NCI-H128 (cell line): ENCODE measurements around the gene INAVA.

ENCODE experiments used
- DNase-seq: peaks from one replicate; lab custom pipeline; 2025; ENCODE audit not compliant: unreplicated experiment; lab: John Stamatoyannopoulos, UW

The INAVA gene

DNA sequence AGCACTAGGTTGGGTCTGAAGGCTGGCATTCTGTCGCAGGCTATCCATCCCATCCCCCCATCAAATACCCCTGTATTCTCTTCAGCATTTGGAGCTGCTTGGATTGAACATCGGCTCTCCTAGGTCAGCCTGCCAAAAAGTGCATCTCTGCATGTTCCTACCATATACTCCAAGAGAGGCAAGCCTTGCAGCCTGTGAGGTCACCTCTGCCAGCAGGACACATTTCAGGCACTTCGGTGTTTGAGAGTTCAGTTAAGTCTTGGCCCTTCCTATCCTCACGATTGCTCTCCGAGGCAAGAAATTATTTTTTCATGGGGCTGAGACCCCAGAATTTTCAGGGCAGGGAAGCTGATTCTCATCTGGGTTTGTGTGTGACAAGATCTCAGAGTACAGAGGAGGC lies 19.3 kb upstream of the INAVA start:
- no peak for DNase-seq

GRCh38 chr1:200877010-200877409 lies 17.7 kb upstream of the INAVA start:
- DNase-seq = no peak

DNA sequence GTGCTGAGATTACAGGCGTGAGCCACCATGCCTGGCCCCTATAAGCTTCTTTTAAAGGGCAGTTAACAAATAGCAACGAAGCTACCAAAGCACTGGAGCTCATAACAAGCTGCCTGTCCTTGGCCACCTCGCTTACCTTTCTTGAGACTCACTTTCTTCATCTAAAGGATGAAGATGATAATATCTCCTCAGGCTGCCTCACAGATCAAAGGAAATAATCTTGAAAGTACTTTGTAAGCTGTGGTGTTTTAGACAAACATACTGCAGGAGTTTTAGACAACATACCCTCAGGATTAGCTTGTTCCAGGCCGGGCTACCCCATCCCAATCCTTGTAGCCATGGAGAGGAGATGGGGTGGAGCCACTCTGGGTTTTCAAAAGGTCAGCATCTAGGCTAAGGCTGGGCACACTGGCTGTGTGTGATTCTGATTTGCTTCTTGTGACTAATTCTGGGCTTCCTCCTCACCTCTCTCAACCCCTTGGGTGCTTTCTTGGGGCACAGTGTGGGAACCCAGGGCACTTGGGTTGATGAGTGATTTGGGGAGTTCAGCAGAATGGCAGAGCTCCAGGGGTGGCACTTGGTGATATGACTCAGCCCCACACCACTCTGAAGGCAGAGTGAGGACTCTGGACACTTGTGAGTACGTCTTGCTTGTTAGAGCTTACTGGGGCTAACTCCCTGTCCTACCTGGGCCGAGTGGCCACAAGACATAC lies 16.7 kb upstream of the INAVA start:
- DNase-seq = no peak

- DNase-seq = no peak
These were observed 14.5 kb upstream of the INAVA start for GRCh38 chr1:200880212-200880611.

GRCh38 chr1:200883118-200883517 lies 11.6 kb upstream of the INAVA start:
- no peak for DNase-seq

GRCh38 chr1:200885623-200886402 lies 8.9 kb upstream of the INAVA start:
- DNase-seq = no peak

DNA sequence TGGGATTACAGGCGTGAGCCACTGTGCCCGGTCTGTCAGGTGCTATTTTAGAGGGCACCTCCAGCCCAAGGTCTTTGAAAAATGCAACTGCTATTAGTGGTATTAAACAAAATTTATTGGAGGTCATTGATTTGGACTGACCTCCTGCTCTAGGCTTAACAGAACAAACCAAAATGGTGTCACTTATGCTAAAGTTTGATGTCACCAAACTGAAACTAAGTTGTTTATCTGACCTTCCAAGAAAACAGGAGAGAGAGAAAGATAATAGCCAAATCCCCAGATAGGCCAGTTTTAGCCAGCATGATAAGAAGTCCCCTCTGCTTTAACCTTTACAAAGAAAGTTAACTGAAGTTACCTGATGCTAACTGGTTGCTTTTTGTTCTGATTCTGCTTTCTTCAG lies 8.1 kb upstream of the INAVA start:
- DNase-seq = no peak

- DNase-seq = no peak
These were observed 7.7 kb upstream of the INAVA start for GRCh38 chr1:200887036-200887435.

DNA sequence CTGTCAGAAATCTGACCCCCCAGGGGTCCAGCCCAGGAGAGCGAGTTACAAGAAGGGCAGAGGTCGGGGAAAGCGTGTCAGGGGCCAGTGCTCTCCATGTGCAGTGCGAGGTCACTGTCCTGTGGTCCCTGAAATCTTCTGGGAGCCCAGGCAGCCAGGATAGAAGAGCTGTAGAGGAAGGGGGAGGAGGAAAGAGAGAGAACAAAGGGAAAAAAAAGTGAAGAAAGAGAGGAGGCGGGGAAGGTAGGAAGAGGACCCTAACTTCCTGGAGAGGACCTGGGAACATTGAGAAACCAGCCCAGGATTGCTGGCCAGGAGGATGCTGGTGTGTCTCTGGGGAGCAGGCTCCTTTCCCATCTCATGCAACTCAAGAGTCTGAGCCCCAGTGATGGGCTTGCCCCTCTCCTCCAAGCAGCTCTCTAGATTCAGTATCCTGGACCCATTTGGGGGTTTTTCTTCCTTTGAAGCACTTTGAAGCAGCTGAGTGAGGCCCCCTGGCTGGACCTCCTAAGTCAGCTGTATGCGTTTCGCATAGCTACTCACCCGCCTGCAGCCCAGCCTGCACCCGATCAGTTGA lies 6.8 kb upstream of the INAVA start:
- no peak for DNase-seq

DNA sequence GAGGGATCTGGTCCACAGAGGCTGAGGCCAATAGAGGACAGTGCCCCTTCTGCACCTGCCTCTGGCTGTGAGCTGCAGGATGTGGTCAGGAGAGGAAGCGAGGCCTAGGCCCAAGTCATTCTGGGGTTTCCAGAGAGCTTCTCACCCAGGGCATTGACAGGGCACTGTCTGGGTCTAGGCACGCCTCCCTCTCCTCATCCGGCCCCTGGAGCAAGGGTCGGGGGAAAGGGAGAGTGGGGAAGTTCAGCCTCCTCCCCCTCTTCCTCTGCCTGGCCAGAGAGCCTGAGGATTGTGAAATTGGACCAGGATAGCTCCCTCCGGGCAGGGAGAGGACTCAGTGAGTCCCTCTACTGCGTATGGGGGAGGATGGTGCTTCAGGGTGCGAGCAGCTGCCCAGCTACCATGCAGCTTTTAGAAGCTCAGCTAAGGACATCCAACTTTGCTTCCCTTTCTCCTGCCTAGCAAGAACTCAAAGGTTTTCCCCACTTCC lies 6.3 kb upstream of the INAVA start:
- no peak for DNase-seq

DNA sequence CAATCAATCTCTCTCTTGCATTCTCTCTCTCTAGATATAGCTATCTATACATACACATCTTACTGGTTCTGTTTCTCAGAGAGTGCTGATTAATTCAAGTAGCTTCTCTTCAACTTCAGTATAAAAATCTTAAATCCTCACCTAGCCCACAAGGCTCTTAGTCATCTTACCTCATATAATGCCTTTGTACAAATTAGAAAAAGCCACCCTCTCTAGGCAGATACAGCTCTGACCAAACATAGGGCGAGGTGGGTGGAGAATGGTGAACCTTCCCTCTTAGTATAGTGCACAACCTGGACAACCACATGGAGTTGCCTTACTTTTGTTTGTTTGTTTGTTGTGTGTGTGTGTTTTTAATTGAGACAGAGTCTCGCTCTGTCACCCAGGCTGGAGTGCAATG lies 5.1 kb upstream of the INAVA start:
- no peak for DNase-seq

GRCh38 chr1:200890027-200890426 lies 4.7 kb upstream of the INAVA start:
- no peak for DNase-seq

GRCh38 chr1:200890818-200891773 lies 3.6 kb upstream of the INAVA start:
- no peak for DNase-seq

DNA sequence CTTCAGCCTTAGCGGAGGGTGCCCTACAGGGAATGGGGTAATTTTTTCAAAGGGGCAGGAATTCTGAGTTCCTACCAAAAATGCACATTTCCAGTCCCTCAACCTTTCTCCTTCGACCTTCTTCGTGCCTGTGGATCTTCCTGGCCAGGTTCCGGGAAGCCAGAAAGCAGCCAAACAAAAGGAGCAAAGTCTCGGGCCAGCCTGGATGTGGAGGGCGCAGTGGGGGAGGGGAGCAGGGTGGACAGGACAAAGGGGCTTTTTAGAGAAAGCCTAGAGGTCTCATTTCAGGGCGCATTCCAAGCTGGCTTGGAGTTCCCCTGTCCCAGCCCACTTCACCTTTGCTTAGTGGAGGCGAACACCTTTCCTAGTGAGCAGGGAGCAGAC lies 2.9 kb upstream of the INAVA start:
- no peak for DNase-seq

DNA sequence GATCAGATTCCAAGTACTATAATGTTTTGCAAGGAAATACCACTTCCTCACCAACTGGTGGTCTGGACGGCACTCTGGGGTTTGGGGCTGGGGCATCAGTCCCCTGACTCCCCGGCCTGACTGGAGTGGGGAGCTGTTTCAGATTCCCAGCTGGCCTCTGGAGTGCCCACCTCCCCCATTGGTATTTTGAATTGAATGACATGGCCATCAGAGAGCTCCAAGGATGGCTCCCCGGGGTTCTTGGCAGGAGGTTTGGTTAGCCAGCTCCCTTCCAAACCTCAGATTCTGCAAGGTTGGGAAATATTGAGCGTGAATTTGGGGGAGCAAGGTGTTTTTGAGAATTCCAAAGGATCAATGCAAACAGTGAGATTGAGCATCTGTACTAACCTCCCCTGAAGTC lies 2.2 kb upstream of the INAVA start:
- no peak for DNase-seq

GRCh38 chr1:200892958-200893357 lies 1.7 kb upstream of the INAVA start:
- no peak for DNase-seq

DNA sequence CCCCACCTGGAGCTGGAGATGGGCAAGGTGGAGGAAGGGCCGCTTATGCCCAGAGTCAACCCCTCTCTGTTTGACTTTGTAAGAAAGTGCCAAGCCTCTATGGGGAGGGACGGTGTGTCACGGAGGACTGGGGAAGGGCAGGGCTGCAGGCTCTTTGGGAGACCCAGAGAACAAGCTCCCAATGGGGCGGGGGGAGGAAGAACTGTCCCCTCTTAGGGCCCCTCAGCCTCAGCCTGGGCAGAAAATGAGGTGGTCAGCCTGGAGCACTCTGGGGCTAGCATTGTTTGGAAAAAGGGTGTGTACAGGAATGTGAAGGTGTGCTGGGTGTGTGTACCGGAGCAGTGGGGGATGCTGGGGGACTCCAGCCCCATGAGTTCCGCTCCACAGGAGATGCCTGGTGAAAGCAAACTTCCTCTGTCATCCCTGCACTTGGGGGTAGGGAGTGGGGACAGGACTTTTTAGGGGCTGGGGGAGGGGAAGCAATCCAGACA lies 1.2 kb upstream of the INAVA start:
- DNase-seq = no peak

- no peak for DNase-seq
These were observed 716 bp downstream of the INAVA start for GRCh38 chr1:200895443-200895789.

DNA sequence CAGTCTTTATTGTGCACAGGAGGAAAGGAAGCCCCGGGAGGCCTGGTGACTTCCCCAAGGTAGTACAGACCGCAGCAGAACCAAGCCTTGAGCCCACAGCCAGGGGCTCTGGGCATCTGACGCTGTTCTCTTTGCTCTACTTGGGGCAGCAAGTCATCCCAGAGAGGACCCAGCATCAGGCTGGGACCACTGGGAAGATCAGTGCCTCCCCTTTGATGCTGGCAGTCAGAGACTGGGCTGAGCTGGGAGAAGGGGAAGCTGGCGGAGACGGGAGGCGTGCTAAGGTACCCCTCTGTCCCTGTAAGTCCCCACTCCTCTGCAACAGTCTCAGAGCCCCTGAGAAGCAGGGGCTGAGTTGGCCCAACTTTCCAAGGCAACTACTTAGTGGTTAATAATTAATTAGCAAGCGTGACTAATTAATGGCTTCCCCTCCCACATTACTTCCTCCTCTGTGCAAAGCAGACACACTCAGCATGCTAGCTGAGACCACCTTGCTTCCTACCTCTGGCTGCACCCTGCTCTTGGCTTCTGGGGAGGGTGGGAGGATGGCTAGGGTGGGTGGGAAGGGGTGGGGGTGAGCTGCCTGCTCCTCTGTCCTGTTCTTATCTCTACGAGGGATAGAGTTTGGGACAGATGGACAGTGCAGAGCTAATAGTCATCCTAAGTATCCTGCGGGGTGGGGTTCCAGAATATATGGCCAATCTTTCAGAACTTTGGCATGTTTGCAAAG lies 1.3 kb downstream of the INAVA start:
- no peak for DNase-seq

- DNase-seq = no peak
These were observed 2.0 kb downstream of the INAVA start for GRCh38 chr1:200896531-200897196.
